AG20443 (cell line): ENCODE results near the gene INIP.
A peak's percentile ranks its signal among the peaks of the same experiment; 100 is the strongest.

Source experiments
- DNase-seq: peaks from one replicate; pipeline ENCODE4 v3.0.0; 2012; ENCODE audit warnings: low spot score, mixed read lengths

INIP gene, protein sequence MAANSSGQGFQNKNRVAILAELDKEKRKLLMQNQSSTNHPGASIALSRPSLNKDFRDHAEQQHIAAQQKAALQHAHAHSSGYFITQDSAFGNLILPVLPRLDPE

DNA sequence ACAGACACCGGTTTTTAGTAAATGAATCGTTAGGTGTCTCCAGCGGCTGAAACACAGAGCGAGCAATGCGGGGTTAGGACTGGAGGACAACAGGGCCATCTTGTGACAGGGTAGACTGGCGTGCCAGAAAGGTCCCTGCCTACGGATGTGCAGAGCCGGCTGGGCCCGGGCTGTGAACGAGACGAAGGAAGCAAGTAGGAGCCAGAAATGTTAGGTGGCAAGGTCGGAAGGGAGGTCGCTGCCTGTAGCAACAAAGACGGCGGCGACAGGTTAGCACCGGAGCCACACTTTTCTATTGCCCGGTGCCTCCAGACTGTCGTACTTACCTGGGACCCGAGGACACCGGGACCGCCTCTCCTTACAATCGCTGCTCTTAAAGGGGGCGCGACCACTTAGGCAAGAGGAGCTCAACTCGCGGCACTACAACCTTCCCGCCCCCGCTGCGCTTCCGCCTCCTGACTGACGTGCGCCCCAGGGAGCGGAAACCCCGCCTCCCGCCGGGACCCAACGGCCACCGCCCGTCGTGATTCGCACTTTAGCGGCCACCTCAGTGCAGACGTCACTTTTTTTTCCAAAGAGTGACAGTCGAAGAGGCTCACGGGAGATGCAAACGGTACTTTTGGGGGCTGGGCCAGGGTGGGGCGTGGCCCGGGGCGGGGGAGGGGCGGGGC, at the start of gene INIP:
Gene INIP (minus strand): TSS at position 457 of the 671 bp plus-strand sequence. CDS start 1,632 bp downstream, outside the sequence.
- peak; percentile 99 for DNase-seq

DNA sequence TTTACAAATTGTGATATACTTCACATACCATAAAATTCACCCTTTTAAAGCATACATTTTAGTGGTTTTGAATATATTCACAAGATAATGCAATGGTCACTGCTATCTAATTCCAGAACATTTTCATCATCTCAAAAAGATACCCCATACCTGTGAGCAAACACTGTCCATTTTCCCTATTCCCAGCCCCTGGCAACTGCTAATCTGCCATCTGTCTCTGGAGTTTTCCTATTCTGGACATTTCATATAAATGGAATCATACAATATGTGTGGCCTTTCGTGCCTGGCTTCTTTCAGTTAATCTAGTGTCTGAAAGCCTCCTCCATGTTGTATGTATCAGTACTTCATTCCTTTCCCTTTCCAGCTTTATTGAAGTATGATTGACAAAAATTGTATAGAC, 47.4 kb upstream of the INIP start:
- no peak for DNase-seq

GRCh38 chr9:112764837-112765236, 46.9 kb upstream of the INIP start:
- DNase-seq, result no peak

- DNase-seq, result peak; percentile 83
These were observed 46.4 kb upstream of the INIP start for GRCh38 chr9:112764344-112764743.

- no peak for DNase-seq
These were observed 45.0 kb upstream of the INIP start for GRCh38 chr9:112762726-112763518.

DNA sequence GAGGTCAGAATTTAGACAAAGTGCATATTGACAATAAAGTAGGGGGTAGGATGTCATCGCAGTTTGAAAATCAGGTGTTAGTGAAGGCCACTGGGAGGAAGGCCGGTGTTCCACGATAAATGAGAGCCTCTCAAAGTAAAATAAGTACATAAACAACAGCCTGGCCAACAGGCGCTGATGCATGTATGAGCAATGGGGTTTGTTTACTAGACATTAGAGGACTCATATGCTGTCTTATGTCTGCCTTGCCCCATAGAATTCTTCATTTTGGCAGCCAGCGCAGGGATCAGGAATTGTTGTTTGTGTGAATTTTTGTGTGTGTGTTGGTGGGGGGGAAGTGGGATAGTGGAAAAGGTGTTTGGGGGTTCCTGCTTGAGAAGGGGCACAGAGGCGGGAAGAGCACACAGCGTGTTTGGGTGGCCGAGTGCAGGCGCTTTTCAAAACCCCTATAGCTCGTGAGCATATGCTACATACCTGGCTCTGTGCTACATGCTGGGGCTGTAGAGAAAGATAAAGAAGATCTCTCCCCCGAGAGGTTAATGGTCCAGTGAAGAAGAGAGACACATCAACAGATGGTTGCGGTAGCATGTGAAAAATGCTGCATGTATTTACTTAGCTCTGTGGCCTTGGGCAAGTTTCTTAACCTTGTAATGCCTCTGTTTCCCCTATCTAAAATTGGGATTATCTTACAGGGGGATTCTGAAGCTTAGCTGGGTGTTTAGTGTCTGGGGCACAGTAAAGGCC, 44.2 kb upstream of the INIP start:
- no peak for DNase-seq

DNA sequence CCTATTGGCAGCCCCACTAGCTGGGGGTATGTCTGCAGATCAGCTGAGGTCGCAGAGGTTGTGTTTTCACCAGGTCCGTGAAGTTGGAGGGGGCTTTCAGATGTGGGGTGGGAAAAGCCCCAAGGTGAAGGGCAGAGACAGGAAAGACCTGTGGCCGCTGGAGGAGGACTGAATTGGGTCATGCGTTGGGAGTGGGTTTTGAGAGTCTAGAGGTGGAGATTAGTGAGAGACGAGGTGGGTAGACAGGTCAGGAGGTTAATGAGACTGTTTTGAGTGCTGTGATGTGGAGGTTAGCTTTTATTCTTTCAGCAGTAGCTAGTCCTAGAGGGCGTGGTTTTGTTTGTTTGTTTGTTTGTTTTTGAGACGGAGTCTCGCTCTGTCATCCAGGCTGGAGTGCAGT, 42.9 kb upstream of the INIP start:
- DNase-seq, result no peak

DNA sequence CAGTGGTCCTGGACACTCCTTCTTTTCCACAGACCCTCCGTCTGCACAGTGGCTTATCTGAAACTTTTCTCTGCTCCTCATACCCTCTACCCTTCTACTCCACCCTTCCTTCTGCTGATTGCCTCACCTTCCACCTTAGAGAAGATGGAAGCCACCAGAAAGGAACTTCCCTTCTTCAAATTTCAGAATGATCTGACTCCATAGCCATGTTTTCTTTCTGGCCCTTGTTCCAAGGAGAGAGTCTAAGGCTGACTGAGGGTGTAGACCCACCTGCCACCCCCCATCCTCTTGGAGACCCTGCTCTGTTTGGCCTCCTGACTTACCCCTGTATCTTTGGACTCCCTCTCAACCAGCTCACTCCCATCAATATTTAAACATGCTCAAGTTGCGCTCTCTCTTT, 40.0 kb upstream of the INIP start:
- no peak for DNase-seq

- no peak for DNase-seq
These were observed 39.5 kb upstream of the INIP start for GRCh38 chr9:112757282-112757883.

DNA sequence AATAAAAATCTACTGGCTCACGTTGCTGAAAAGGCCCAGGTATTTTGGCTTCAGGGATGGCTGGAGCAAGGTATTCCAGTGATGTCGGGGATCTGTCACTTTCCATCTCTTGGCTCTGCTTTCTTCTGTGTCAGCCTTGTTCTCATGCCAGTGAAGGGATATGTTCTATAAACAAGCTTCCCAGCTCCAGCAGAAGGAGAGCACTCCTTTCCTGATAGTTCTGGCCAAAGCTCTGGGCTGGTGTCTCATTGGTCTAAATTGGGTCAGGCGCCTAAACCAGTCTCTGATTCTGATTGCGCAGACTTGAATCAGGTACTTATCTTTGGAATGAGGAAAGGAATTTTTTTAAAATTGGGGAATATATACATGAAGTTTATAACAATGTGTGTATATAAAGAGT, 37.8 kb upstream of the INIP start:
- DNase-seq, result no peak

DNA sequence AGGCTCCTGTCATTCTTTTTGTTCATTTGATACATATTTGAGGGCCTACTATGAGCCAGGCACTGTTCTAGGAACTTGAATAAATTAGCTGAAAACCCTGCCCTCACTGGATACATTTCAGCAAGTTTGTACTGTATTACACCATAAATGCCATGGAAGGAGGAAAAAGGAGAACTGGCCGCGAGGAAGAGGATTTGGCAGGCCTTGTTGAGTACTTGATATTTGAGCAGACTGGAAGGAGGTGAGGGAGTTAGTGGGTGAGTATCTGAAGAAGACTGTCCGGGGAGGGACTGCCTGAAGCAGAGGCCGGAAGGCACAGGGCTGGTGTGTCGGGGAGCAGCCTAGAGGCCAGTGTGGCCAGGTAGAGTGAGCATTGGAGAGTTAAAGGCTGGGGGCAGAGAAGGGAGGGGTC, 37.1 kb upstream of the INIP start:
- DNase-seq, result no peak

GRCh38 chr9:112754578-112754977, 36.7 kb upstream of the INIP start:
- DNase-seq, result peak; percentile 56

DNA sequence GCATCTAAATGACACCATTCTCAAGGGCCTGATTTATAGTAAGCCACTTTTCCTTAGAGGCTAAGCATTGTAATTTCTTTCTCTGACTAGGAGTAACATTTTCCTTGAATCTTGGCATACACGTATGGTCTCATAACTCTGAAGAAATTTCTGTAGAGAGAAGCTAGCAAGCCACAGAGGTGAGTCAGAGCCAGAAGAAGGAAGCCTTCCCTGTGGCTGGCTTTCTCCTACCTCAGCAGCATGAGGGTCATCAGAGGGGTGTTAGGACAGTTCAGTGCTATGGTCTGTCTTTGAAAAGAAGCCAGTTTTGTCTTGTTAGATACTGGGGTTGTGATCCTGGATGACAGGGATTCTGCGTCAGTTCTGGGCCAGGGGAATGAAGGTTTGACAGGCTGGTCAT, 35.8 kb upstream of the INIP start:
- peak; percentile 83 for DNase-seq

- no peak for DNase-seq
These were observed 34.6 kb upstream of the INIP start for GRCh38 chr9:112752334-112753125.

DNA sequence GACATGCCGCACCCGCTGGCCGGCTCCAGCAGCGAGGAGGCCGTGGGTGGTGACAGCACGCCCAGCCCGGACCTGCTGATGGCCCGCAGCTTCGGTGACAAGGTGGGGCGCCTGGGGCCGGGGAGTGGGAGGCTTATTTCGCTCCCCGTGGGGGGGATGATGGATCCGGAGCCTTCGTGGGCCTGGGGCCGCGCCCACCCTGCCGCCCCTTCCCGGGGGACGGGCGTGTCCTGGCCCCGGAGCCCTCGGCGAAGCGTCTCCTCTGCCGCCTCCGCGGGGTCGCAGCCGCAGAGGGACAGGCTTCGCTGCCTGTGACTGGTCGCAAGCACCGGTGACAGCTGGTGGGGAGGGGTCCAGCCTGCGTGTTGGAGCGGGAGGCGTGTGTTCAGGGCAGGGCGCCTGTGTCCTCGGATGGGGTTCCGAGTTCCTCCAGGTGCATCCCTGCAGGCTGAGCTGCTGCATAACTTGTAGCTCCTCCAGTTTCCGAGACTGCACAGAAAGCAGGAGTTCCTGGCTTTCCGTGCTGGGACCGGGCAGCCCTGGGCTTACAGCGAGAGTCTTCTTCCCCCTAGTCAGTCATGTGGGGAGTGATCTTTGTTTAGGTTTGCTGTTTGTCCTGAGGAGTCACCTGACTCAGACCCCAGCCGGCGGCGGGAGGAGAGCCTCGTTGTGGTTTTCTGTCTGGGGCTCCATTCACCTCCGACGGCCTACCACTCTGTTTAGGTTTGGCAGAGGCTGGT, 33.3 kb upstream of the INIP start:
- peak; percentile 55 for DNase-seq

GRCh38 chr9:112750764-112751055, 32.8 kb upstream of the INIP start:
- DNase-seq, result no peak

DNA sequence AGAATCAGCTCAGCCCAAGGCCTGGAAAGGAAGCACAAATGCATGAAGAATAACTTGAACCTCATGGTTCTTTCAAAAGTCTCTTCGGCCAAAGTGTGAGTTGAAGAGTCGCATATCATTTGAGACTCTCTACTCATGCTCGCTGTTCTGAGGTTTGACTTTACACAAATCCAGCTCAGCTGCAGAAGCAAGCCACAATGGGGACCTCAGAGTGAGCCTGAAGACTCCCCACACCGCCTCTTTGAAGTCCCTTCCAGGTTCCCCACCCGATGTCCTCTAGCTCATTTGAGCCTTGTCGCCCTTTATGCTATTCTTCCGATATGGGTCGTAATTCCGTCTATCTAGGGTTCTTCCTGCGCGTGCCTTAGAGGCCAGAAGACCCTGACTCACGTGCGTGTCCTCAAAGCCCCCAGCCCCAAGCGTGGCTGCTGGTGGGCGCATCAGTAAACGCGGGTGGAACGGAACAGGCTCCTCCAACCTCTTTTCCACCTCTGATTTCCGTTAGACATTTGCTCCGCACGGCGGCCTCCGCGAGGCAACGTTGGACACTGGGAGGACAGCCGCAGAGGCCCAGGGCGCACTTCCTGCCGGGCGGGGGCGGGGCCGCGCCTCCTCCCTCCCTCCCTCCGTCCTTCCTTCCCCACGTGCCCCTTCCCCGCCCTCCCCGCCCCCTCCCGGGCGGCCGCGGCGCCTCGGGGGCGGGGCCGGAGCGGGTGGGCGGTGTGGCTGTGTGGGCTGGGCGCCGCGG, 32.3 kb upstream of the INIP start, which contains the start of gene SNX30:
Gene SNX30 (plus strand): TSS at position 745 of the 748 bp plus-strand sequence. CDS start 242 bp downstream, outside the sequence.
- peak; percentile 98 for DNase-seq

- no peak for DNase-seq
These were observed 29.2 kb upstream of the INIP start for GRCh38 chr9:112747094-112747493.

GRCh38 chr9:112744177-112744576, 26.3 kb upstream of the INIP start:
- no peak for DNase-seq
